Gastroesophageal sphincter (tissue), 3 donors: ENCODE measurements around the gene CMIP.

Experiments used
- EP300 ChIP-seq: sonication (generic); formaldehyde crosslinking; IDR thresholded peaks from one replicate; pipeline ENCODE4 v1.6.1; 2017; ENCODE audit warnings: antibody characterized with exemption, mild to moderate bottlenecking
- POLR2A ChIP-seq, 2 donors: fragments of 450-650 bp; IDR thresholded peaks; one replicate each; pipeline ENCODE4 v1.6.1; 2017; ENCODE audit warnings: antibody characterized with exemption in 2 of 2, mild to moderate bottlenecking in 2 of 2, moderate library complexity in 1 of 2
- POLR2AphosphoS5 ChIP-seq: sonication (generic); formaldehyde crosslinking; IDR thresholded peaks from one replicate; pipeline ENCODE4 v1.6.1; 2017; ENCODE audit warnings: antibody characterized with exemption
- TF ChIP-seq, protein P1 (sequence below), 4 experiments: fragments of 200-600 bp in 2 of 4; fragments of 450-650 bp in 2 of 4; sonication (generic) in 1 of 4; IDR thresholded peaks; one replicate each; pipeline ENCODE4 v1.5.1; 2017 to 2019; ENCODE audit warnings: antibody characterized with exemption in 4 of 4, mild to moderate bottlenecking in 2 of 4, moderate library complexity in 2 of 4

GRCh38 chr16:81467815-81468214, 23.2 kb downstream of the CMIP start:
- TF ChIP-seq, protein P1, sequence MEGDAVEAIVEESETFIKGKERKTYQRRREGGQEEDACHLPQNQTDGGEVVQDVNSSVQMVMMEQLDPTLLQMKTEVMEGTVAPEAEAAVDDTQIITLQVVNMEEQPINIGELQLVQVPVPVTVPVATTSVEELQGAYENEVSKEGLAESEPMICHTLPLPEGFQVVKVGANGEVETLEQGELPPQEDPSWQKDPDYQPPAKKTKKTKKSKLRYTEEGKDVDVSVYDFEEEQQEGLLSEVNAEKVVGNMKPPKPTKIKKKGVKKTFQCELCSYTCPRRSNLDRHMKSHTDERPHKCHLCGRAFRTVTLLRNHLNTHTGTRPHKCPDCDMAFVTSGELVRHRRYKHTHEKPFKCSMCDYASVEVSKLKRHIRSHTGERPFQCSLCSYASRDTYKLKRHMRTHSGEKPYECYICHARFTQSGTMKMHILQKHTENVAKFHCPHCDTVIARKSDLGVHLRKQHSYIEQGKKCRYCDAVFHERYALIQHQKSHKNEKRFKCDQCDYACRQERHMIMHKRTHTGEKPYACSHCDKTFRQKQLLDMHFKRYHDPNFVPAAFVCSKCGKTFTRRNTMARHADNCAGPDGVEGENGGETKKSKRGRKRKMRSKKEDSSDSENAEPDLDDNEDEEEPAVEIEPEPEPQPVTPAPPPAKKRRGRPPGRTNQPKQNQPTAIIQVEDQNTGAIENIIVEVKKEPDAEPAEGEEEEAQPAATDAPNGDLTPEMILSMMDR (IDR thresholded peaks at IDR 0.05) = no peak
- TF ChIP-seq POLR2AphosphoS5 (no peak), EP300 (no peak), POLR2A (IDR thresholded peaks at IDR 0.05) (no peak)
